ENCODE measurements around the gene LLCFC1.

DNA sequence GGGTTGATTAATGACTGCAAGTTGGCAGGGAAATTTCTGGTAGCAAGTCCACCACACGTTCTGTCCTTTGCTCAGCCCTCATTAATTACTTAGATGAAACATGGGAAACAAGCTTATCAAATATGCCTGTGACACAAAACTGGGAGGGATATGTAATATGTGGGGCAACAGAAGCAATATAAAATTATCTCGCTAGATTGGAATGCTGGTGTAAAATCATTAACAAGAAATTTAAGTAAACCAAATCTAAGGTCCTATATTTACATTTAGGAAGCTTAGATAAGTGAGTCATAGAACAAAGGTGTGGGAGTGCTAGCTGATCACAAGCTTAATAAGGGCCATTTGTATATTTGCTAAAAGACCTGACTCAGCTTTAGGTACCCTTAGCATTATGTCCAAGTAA, 29.3 kb upstream of the LLCFC1 start:
- TF ChIP-seq, protein P1, sequence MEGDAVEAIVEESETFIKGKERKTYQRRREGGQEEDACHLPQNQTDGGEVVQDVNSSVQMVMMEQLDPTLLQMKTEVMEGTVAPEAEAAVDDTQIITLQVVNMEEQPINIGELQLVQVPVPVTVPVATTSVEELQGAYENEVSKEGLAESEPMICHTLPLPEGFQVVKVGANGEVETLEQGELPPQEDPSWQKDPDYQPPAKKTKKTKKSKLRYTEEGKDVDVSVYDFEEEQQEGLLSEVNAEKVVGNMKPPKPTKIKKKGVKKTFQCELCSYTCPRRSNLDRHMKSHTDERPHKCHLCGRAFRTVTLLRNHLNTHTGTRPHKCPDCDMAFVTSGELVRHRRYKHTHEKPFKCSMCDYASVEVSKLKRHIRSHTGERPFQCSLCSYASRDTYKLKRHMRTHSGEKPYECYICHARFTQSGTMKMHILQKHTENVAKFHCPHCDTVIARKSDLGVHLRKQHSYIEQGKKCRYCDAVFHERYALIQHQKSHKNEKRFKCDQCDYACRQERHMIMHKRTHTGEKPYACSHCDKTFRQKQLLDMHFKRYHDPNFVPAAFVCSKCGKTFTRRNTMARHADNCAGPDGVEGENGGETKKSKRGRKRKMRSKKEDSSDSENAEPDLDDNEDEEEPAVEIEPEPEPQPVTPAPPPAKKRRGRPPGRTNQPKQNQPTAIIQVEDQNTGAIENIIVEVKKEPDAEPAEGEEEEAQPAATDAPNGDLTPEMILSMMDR (IDR thresholded peaks at IDR 0.05), result no peak
- no peak for TF ChIP-seq POLR2A (IDR thresholded peaks at IDR 0.05)
- TF ChIP-seq EP300 (IDR thresholded peaks at IDR 0.05), result no peak
- TF ChIP-seq POLR2AphosphoS5 (IDR thresholded peaks at IDR 0.05), result no peak

Data from sigmoid colon (tissue), 4 donors.